T-helper 2 cell (primary cell): Measurements from ENCODE around the gene CAPN3.
A peak's percentile ranks its signal among the peaks of the same experiment; 100 is the strongest.

ENCODE experiments used
- DNase-seq, 5 experiments: peaks; one replicate each; pipeline versions ENCODE4 v3.0.0 to v3.0.0-alpha.2; 2012 to 2022

The CAPN3 gene

GRCh38 chr15:42358141-42358540 is 1.2 kb upstream of the CAPN3 start:
- no peak for DNase-seq

GRCh38 chr15:42359985-42360384 is 684 bp downstream of the CAPN3 start:
- DNase-seq = no peak

GRCh38 chr15:42360535-42361112 is 1.3 kb downstream of the CAPN3 start:
- DNase-seq = no peak

- DNase-seq = no peak
These were observed 4.2 kb downstream of the CAPN3 start for GRCh38 chr15:42363487-42363886.

DNA sequence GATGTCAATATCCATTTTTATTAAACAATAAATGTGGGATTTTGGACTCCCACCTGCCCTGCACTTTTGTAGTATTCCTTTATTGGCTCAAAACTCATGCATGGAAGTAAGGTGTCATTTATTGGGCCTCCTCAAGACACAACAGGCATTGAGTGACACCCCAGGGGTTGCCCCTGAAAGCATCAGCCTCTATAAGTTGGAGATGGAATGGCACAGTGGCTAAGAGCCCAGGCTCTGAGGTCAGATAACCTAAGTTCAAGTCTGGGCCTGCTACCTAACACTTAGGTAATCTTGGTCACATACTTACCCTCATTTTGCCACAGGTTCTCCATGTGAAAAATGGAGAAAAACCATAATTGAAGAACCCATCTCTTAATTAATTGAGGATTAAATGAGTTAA is 4.6 kb downstream of the CAPN3 start:
- no peak for DNase-seq

GRCh38 chr15:42364529-42364928 is 5.2 kb downstream of the CAPN3 start:
- no peak for DNase-seq

GRCh38 chr15:42365921-42366550 is 6.7 kb downstream of the CAPN3 start:
- no peak for DNase-seq

GRCh38 chr15:42367041-42367440 is 7.7 kb downstream of the CAPN3 start:
- DNase-seq = no peak

DNA sequence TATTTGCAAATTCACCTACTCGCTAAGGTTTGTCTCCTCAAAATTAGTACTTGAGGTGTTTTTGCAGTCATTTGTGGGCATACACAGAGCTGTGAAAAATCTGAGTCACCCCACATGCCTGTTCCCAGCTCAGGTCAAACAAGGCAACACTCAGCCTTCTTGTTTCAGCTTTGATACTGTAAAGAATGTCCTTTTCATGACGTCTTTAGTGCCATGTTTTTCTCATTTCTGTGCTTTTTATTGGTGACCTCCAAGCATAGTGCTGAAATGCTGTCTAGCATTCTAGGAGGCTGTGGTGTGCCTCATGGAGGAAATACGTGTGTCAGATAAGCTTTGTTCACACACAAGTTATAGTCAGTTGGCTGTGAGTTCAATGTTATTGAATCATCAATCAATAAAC is 8.8 kb downstream of the CAPN3 start:
- DNase-seq = no peak

DNA sequence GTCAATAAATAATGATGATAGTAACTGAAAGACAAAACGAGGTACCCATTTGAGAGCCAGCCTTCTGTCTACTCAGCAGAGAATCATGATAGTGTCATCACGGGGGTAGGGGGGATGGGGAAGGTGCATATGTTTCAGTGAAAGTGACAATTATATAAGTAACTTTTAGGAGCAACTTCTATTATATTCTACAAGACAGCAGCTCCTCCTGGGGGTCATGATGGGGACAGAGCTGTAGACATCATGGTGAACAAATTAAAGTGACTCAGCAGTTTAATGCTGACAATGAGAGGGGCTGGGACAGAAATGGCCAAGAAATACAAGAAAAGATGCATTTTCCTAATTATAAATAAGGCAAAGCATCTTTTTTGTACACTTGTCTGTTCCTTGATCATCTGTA is 11.8 kb downstream of the CAPN3 start:
- DNase-seq = peak in 1 of 5 experiments; percentile 16

- DNase-seq = no peak
These were observed 14.0 kb downstream of the CAPN3 start for GRCh38 chr15:42373274-42373673.

- no peak for DNase-seq
These were observed 14.6 kb downstream of the CAPN3 start for GRCh38 chr15:42373936-42374335.

GRCh38 chr15:42374810-42375209 is 15.5 kb downstream of the CAPN3 start:
- DNase-seq = no peak

- DNase-seq = no peak
These were observed 16.0 kb downstream of the CAPN3 start for GRCh38 chr15:42375252-42375651.

DNA sequence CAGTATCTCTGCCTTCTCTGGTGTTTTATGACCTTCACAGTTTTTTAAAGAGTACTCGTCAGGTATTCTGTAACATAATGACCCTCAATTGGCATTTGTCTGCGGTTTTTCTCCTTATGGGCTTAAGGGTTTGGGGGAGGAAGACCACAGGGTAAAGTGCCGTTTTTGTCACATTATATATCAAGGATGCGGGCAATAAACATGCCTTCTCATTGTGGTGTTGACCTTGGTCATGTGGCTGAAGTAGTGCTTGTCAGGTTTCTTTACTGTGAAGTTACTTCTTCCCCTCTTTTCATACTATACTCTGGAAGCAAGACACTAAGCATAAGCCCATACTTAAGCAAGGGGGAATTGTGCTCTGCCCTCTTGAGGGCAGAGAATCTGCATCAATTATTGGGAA is 16.6 kb downstream of the CAPN3 start:
- DNase-seq = no peak

GRCh38 chr15:42378011-42378410 is 18.7 kb downstream of the CAPN3 start:
- no peak for DNase-seq

- DNase-seq = no peak
These were observed 25.3 kb downstream of the CAPN3 start for GRCh38 chr15:42384597-42384996.

DNA sequence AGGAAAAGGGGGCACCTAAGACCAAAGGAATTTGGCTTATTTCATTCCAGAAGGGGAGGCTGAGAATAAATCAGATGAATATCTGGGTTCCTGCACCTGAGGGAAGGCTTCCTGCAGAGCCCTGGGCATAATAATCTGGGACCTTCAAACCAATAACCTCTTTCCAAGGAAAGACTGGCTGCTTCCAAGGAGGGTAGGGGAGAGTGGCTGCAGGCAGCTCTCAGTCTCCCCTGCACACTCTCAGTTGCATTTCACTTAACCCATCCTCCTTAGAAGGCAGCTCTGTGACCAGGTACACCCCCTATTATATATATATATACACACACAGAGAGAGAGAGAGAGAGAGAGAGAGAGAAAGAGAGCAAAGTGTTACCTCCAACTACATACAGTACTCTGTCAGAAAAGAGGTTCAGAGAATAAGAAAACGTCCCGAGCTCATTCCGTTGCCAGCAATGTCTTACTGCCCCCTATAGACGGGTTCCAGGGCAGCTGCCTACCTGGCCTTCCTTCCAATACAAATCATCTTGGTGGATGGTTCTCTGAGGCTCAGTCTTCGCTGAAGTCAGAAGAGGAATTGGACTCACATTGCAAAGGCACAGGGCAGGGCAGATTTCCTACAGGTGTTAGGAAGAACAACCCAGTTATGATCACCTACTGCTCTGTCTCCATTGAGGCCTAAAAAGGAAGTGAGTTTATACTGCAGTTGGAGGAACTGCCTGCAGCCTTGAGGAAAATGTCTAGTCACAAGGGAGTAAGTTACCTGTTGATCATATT is 26.1 kb downstream of the CAPN3 start:
- peak in 1 of 5 experiments; percentile 61 for DNase-seq

- no peak for DNase-seq
These were observed 26.8 kb downstream of the CAPN3 start for GRCh38 chr15:42385980-42386700.

DNA sequence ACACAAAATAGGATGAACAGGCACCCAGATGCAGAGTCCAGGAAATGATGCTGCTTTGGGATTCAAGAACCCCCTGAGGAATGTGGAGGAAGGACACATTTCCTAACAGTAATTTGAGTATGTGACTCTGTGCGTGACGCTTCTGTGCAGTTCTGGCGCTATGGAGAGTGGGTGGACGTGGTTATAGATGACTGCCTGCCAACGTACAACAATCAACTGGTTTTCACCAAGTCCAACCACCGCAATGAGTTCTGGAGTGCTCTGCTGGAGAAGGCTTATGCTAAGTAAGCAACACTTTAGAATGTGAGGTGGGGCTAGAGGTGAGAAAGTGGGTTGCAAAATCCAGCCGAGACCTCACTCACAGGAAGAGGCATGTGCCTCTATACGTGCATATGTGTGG is 28.3 kb downstream of the CAPN3 start:
- no peak for DNase-seq

DNA sequence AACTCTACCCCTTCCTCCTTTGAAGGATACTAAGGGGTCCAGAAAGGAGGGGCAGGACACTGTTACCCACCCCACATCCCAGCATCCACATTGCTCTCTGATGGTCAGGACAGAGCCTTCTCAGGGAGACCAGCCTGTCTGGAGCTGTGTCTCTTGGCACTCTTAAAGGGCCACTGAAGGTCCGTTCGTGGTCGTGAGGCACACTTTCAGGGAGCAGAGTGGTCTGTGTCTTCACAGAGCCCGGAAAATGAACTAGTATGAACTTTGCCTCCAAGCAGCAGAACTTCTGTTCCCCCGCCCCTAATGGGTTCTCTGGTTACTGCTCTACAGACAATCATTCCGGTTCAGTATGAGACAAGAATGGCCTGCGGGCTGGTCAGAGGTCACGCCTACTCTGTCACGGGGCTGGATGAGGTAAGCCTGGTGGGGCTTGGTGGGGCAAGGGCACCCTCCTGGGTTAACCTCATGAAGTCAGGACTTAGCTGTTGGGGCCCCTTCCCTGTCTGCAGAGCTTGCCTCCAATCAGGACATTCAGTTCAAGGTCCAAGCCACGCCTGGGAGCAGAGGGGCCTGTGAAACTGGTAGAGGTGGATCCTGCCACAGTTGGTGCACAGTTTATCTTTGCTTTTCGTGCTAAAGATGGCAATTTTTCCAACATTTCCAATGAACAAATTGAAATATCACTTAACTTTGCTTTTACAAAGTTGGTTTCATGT is 33.2 kb downstream of the CAPN3 start:
- DNase-seq = no peak

DNA sequence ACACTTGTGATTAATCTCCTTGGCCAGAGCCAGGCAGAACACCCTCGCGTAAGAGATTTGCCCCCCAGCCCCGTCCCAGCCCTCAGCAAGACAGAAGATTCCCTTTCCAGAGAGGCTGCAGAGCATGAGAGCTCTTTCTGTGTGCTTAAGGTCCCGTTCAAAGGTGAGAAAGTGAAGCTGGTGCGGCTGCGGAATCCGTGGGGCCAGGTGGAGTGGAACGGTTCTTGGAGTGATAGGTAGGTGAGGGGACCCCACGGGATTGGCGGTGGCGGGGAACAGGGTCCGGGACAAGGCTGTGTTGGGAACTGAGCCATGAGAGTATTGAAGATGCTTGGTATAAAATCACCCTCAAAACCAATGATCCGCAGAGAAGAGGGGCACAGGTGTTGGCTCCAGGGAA is 34.8 kb downstream of the CAPN3 start:
- no peak for DNase-seq

DNA sequence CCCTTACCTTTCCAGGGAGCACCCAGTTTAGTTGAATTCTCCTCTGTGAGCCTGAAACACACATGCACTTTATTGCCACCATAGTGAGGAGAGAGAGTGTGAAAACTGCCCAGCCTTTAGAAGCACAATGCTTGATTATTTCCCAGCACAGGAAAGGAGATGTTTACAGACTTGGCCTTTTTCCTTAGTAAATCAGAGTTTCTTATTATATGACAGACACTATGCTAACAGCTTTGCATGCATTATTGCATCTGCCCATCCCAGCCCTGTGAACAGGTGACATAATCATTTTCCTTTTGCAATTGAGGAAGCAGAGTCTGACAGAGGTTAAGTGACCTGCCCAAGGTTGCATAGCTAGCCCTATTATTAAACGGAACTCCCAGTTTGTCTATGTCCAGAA is 36.5 kb downstream of the CAPN3 start:
- DNase-seq = no peak
